Nephron (organoid): Measurements from ENCODE around the gene GCN1.
A peak's percentile ranks its signal among the peaks of the same experiment; 100 is the strongest.
"Not testable (repeated sequence)": the region's sequence is repeated elsewhere in the genome, so short reads cannot be mapped to it uniquely, and the experiment has no call there.

Source experiments
- H3K27ac Mint-ChIP-seq, 3 experiments: 2 replicates each; pipeline ENCODE4 v1.8.0; 2020; ENCODE audit warnings: mixed read lengths in 3 of 3, mild to moderate bottlenecking in 2 of 3, moderate library complexity in 1 of 3
- H3K27me3 Mint-ChIP-seq: 2 replicates; pipeline ENCODE4 v1.8.0; 2021; ENCODE audit warnings: low read depth, mild to moderate bottlenecking, moderate library complexity, mixed read lengths
- H3K36me3 Mint-ChIP-seq: 2 replicates; pipeline ENCODE4 v1.8.0; 2020; ENCODE audit warnings: low read depth, mixed read lengths
- H3K4me1 Mint-ChIP-seq: 2 replicates; pipeline ENCODE4 v1.8.0; 2020; ENCODE audit warnings: mixed read lengths
- H3K4me3 Mint-ChIP-seq, 3 experiments: 2 replicates each; pipeline ENCODE4 v1.8.0; 2020; ENCODE audit warnings: mild to moderate bottlenecking in 3 of 3, mixed read lengths in 3 of 3, moderate library complexity in 2 of 3
- H3K9me3 Mint-ChIP-seq: 2 replicates; pipeline ENCODE4 v1.8.0; 2020; ENCODE audit warnings: mixed read lengths
- CTCF ChIP-seq, 3 experiments: fragments of 200-600 bp; sonication (generic); IDR thresholded peaks; one replicate each; pipeline ENCODE4 v1.5.0; 2021; ENCODE audit warnings: antibody characterized with exemption in 3 of 3; ENCODE audit not compliant: unreplicated experiment in 3 of 3

GCN1 gene

GRCh38 chr12:120240495-120240833, 45.9 kb upstream of the GCN1 start:
- TF ChIP-seq CTCF (IDR thresholded peaks at IDR 0.05; ENCODE audit: unreplicated experiment in 3 of 3): no peak
- Mint-ChIP-seq H3K27me3 (no peaks in the 10 kb centered on the region), H3K4me1 (peaks cover 69% of the 10 kb centered on the region), H3K27ac (peak overlapping the region in 1 of 3 experiments; percentile 19), H3K4me3 (no peak overlapping the region), H3K9me3 (no peaks in the 10 kb centered on the region), H3K36me3 (no peaks in the 10 kb centered on the region)

GRCh38 chr12:120239776-120240494, 45.4 kb upstream of the GCN1 start:
- no peak for TF ChIP-seq CTCF (IDR thresholded peaks at IDR 0.05; ENCODE audit: unreplicated experiment in 3 of 3)
- Mint-ChIP-seq H3K36me3 (no peaks in the 10 kb centered on the region), H3K27me3 (no peaks in the 10 kb centered on the region), H3K9me3 (no peaks in the 10 kb centered on the region), H3K4me1 (peaks cover 69% of the 10 kb centered on the region), H3K4me3 (no peak overlapping the region), H3K27ac (peak overlapping the region in 2 of 3 experiments; percentile 19 to 68)

- H3K4me1 Mint-ChIP-seq: peaks cover 74% of the 10 kb centered on the region
- H3K27ac Mint-ChIP-seq: peak overlapping the region in 1 of 3 experiments; percentile 26
- H3K36me3 Mint-ChIP-seq: no peaks in the 10 kb centered on the region
- H3K4me3 Mint-ChIP-seq: no peak overlapping the region
- no peaks in the 10 kb centered on the region for H3K27me3 Mint-ChIP-seq
- TF ChIP-seq CTCF (IDR thresholded peaks at IDR 0.05; ENCODE audit: unreplicated experiment in 3 of 3): no peak
- no peaks in the 10 kb centered on the region for H3K9me3 Mint-ChIP-seq
Observed at GRCh38 chr12:120238839-120239445, 44.4 kb upstream of the GCN1 start.

- H3K9me3 Mint-ChIP-seq: no peaks in the 10 kb centered on the region
- TF ChIP-seq CTCF (IDR thresholded peaks at IDR 0.05; ENCODE audit: unreplicated experiment in 3 of 3): no peak
- no peaks in the 10 kb centered on the region for H3K36me3 Mint-ChIP-seq
- peak overlapping the region in 2 of 3 experiments; percentile 59 to 64 for H3K27ac Mint-ChIP-seq
- H3K4me3 Mint-ChIP-seq: no peak overlapping the region
- H3K4me1 Mint-ChIP-seq: peaks cover 76% of the 10 kb centered on the region
- H3K27me3 Mint-ChIP-seq: no peaks in the 10 kb centered on the region
Observed at GRCh38 chr12:120238217-120238616, 43.7 kb upstream of the GCN1 start.

GRCh38 chr12:120237360-120238171, 43.1 kb upstream of the GCN1 start:
- TF ChIP-seq CTCF (IDR thresholded peaks at IDR 0.05; ENCODE audit: unreplicated experiment in 3 of 3): no peak
- Mint-ChIP-seq H3K4me1 (peaks cover 78% of the 10 kb centered on the region), H3K27ac (peak overlapping the region; percentile 22 to 64 (median 59)), H3K36me3 (no peaks in the 10 kb centered on the region), H3K27me3 (no peaks in the 10 kb centered on the region), H3K9me3 (no peaks in the 10 kb centered on the region), H3K4me3 (no peak overlapping the region)

GRCh38 chr12:120236809-120237208, 42.3 kb upstream of the GCN1 start:
- H3K27me3 Mint-ChIP-seq, H3K4me3 Mint-ChIP-seq, H3K36me3 Mint-ChIP-seq, H3K9me3 Mint-ChIP-seq: not testable (repeated sequence)
- H3K4me1 Mint-ChIP-seq: peaks cover 79% of the 10 kb centered on the region
- H3K27ac Mint-ChIP-seq: peak overlapping the region in 1 of 3 experiments; percentile 64
